Endothelial cell of umbilical vein (primary cell): Measurements from ENCODE around the gene SSTR3.

Experiments used
- EZH2 ChIP-seq: IDR thresholded peaks from 2 replicates; pipeline ENCODE4 v1.6.1; 2012; ENCODE audit warnings: borderline replicate concordance, low read depth, mild to moderate bottlenecking, moderate library complexity, low read length, inconsistent platforms; ENCODE audit not compliant: severe bottlenecking
- FOS ChIP-seq: IDR thresholded peaks from 2 replicates; pipeline ENCODE4 v1.6.1; 2011; ENCODE audit warnings: mild to moderate bottlenecking, low read length, moderate library complexity, borderline replicate concordance; ENCODE audit not compliant: insufficient read depth
- MAX ChIP-seq: IDR thresholded peaks from 2 replicates; pipeline ENCODE4 v1.6.1; 2011; ENCODE audit not compliant: insufficient read depth, insufficient read length
- MYC ChIP-seq: IDR thresholded peaks from one replicate; pipeline ENCODE4 v1.6.1; 2011; ENCODE audit warnings: mild to moderate bottlenecking, low read depth, low read length
- POLR2A ChIP-seq: IDR thresholded peaks from 2 replicates; pipeline ENCODE4 v1.6.1; 2012; ENCODE audit warnings: low read depth, mild to moderate bottlenecking, control low read depth, low read length
- POLR2AphosphoS5 ChIP-seq: IDR thresholded peaks from 2 replicates; pipeline ENCODE4 v1.6.1; 2012; ENCODE audit warnings: low read depth, mild to moderate bottlenecking, control low read depth, low read length, moderate library complexity; ENCODE audit not compliant: insufficient read depth
- TF ChIP-seq, protein P1 (sequence below), 2 donors: IDR thresholded peaks; 1 replicate in 1 of 2; 2 replicates in 1 of 2; pipeline ENCODE4 v1.5.1; 2011; ENCODE audit warnings: low read length in 2 of 2, mild to moderate bottlenecking in 2 of 2, moderate library complexity in 2 of 2, control low read depth in 1 of 2, inconsistent platforms in 1 of 2, low read depth in 1 of 2; ENCODE audit not compliant: insufficient read depth in 1 of 2; ENCODE audit errors: extremely low read depth in 1 of 2

DNA sequence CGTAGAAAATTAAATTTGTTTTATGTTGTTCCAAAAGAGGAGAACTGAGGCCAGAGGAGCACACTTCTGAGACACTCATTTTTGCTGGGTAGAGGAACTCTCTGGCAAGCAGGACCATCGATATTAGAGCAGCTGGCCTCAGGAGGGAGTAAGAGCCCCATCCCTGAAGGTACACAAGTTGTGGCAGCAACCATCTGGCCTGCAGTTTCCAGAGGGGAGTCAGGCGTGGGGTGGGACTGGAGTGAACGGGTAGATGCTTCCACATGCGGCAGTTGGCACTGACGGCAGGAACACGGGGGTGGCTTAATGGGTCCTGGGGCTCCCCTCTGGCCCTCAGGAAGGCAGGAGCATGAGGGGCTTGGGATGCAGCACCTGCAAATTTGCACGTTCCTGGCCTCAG, 13.2 kb upstream of the SSTR3 start:
- TF ChIP-seq POLR2A (no peak), MAX (no peak), EZH2 (no peak), FOS (no peak), MYC (no peak), POLR2AphosphoS5 (no peak)
- TF ChIP-seq, protein P1, sequence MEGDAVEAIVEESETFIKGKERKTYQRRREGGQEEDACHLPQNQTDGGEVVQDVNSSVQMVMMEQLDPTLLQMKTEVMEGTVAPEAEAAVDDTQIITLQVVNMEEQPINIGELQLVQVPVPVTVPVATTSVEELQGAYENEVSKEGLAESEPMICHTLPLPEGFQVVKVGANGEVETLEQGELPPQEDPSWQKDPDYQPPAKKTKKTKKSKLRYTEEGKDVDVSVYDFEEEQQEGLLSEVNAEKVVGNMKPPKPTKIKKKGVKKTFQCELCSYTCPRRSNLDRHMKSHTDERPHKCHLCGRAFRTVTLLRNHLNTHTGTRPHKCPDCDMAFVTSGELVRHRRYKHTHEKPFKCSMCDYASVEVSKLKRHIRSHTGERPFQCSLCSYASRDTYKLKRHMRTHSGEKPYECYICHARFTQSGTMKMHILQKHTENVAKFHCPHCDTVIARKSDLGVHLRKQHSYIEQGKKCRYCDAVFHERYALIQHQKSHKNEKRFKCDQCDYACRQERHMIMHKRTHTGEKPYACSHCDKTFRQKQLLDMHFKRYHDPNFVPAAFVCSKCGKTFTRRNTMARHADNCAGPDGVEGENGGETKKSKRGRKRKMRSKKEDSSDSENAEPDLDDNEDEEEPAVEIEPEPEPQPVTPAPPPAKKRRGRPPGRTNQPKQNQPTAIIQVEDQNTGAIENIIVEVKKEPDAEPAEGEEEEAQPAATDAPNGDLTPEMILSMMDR (IDR thresholded peaks at IDR 0.05; ENCODE audit: extremely low read depth in 1 of 2, insufficient read depth in 1 of 2, low read depth in 1 of 2, low read length in 2 of 2) = peak in 1 of 2 donors; percentile 26
